Suppressor macrophage treated with lipopolysaccharide for 4 hours (primary cell): ENCODE results near the gene SPIN1.
"Not testable (repeated sequence)": the region's sequence is repeated elsewhere in the genome, so short reads cannot be mapped to it uniquely, and the experiment has no call there.

Source experiments
- DNase-seq: peaks from one replicate; pipeline ENCODE4 v3.0.0-alpha.2; 2020

Gene SPIN1

DNA sequence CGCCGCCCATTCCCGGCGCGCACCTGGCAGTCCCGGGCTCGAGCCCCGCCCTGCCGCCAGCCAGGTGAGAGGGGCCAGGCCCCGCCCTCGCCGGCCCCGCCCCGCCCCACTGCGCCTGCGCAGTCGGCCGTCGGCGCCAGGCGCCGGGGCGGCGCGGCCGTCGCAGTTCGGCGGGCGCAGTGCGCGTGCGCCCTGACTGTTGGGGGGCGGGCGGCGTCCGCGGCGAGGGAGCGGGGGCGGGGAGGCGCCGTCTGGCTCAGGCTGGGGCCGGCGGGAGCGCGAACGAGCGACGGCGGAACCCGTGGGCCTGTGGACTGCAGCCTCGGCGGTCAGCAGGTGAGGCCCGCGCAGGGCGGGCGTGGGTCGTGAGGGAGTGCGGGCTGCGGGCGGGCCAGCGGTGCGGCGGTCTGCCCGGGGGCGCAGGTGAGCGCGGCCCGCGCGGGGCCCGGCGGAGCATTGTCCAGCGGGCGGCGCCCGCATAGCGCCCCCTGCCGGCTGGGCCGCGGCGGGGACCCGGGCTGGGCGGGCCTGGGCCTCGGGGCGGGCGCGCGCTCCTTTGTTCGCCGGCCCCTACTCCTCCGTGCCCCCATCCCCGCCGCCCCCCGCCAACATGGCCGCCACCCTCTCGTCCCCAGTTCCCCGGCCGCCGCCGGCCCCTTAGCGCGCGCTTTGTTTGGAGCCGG lies at the start of gene SPIN1:
TSS of gene SPIN1 (plus strand) at position 242 of the 683 bp plus-strand sequence. CDS start 38,096 bp downstream, outside the sequence.
- peak; percentile 96 for DNase-seq

DNA sequence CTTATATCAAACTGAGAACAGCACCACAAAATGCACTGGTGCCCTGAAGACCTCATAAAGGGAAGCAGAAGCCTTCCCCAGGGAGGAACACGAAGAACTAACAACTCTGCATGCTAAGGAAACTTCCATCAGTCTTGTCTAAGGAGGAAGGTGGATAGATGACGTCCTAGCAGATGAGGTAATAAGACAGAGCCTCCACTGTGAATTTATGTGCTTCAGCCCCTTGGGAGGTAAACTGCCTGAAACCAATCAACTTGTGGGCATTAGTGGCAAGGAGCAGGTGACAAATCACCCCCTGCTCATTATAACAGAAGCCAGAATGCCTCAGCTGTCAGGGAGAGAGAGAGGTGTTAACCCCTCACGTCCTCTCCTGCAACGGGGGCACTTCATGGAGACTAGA lies 48.9 kb upstream of the SPIN1 start:
- peak; percentile 17 for DNase-seq

DNA sequence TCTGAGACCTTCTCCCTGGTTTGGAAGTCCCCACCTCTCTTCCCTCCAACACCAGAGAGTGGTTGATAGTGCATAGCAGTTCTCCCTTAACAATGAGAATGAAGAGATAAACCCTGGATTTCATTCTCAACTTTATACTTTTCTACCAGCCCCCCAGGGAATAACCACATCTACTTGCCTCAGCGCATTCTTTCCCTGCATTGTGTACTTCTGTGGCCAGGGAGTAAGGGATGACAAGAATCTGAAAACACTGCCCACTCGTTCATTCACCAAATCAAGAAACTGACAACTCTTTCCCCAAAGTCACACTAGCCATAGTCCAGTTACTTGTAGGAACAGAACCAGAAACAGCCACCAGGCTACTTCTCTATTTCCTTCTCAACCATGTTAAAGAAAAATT lies 46.0 kb upstream of the SPIN1 start:
- DNase-seq: no peak

GRCh38 chr9:88344013-88344412 lies 44.2 kb upstream of the SPIN1 start:
- no peak for DNase-seq

DNA sequence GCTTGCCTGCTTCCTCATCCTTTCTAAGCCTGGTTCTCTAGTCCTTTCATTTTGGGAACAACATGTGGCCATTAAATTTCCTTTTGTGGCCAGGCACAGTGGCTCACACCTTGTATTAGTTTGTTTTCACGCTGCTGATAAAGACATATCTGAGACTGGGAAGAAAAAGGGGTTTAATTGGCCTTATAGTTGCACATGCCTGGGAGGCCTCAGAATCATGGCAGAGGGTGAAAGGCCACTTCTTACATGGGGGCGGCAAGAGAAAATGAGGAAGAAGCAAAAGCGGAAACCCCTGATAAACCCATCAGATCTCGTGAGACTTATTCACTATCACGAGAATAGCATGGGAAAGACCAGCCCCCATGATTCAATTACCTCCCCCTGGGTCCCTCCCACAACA lies 37.9 kb upstream of the SPIN1 start:
- DNase-seq: not testable (repeated sequence)

DNA sequence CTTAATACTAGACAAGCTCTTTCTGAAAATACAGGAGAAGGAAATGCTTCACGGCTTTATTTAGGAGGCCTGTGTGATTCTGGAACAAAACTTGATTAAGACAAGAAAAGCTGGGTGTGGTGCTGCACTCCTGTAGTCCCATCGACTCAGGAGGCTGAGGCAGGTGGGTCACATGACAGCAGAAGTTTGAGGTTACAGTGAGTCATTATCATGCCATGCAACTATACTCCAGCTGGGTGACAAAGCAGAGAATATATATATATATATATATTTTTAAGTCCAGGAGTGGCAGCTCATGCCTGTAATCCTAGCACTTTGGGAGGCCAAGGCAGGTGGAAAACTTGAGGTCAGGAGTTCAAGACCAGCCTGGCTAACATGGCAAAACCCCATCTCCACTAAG lies 33.1 kb upstream of the SPIN1 start:
- DNase-seq: no peak

DNA sequence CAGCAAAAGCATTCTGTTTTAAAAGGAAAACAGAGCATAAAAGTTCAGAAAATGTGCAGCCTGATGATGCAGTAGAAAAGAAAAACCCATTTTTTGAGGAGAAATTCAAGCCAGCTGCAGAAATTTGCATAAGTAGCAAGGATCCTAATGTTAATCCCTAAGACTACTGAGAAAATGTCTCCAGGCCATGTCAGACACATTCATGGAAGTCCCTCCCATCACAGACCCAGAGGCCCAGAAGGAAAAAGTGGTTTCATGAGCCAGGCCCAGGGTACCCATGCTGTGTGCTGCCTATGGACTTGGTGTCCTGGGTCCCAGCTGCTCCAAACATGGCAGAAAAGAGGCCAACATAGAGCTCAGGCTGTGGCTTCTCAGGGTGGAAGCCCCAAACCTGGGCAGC lies 31.0 kb upstream of the SPIN1 start:
- DNase-seq: not testable (repeated sequence)

DNA sequence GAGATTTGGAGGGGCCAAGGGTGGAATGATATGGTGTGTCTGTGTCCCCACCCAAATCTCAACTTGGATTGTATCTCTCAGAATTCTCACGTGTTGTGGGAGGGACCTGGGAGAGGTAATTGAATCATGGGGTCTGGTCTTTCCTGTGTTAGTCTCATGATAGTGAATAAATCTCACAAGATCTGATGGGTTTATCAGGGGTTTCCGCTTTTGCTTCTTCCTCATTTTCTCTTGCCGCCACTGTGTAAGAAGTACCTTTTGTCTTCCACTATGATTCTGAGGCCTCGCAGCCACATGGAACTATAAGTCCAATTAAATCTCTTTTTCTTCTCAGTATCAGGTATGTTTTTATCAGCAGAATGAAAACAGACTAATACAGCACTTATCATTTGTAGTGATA lies 29.5 kb upstream of the SPIN1 start:
- DNase-seq: peak; percentile 15

- DNase-seq: no peak
Observed at GRCh38 chr9:88359974-88360373, 28.3 kb upstream of the SPIN1 start.

- no peak for DNase-seq
Observed at GRCh38 chr9:88362681-88363080, 25.6 kb upstream of the SPIN1 start.

DNA sequence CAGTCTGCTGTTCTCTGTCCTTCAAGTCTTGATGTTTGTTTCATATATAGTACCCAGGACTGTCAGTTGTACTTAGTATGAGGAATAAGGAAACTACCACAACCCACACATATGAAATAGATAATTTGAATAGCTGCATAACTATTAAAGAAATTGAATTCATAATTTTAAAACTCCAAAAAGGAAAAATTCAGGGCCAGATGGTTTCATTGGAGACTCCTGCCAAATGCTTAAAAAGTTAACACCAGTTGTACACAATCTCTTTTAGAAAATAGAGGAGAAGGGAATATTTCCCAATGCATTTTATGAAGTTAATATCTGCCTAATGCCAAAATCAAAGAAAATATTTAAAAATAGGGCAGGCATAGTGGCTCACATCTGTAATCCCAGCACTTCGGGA lies 24.6 kb upstream of the SPIN1 start:
- no peak for DNase-seq

DNA sequence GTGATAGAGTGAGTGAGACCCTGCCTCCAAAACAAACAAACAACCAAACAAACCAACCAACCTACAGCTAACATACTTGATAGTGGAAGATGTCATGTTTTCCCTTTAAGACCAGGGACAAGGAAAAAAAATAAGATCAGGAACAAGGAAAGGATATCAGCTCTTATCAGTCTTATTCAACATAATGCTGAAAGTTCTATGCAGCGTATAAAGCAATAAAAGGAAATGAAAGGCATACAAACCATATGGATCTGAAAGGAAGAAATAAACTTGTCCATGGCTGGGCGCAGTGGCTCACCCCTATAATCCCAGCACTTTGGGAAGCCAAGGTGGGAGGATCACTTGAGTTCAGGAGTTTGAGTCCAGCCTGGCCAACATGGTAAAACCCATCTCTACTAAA lies 23.5 kb upstream of the SPIN1 start:
- no peak for DNase-seq

DNA sequence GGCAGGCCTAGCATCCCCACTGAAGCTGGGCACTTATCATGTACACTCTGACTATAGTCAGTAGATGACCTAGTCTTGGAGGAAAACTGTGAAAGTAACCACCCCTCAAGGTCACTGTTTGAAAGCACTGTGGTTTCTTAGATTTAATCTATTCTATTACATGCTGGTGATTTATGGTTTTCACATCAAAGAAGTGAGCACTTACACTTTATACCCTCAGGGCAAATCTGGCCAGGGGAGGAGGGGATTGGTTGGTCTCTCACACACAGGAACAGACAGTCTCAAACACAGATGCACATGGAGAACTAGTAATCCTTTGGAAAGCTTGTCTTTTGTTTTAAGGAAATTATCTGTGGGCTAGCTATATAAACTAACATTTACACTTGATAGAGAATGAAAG lies 17.9 kb upstream of the SPIN1 start:
- DNase-seq: no peak

DNA sequence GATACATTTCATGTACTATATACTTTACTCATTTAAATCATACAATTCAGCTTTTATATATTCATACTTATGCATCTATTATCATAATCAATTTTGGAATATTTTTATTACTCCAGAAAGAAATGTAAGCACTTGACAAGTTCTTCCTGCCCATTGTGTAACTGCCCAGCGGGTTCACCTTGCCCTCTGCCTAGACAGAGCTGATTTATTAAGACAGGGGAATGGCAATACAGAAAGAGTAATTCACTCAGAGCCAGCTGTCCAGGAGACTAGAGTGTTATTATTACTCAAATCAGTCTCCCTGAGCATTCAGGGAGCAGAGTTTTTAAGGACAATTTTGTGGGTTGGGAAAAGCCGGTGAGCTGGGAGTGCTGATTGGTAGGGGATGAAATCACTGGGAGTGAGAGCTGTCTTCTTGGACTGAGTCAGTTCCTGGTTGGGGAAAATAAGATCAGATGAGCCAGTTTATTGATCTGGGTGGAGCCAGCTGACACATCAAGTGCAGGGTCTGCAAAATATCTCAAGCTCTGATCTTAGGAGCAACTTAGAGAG lies 16.1 kb upstream of the SPIN1 start:
- DNase-seq: no peak

- DNase-seq: peak; percentile 86
Observed at GRCh38 chr9:88373045-88373444, 15.2 kb upstream of the SPIN1 start.

DNA sequence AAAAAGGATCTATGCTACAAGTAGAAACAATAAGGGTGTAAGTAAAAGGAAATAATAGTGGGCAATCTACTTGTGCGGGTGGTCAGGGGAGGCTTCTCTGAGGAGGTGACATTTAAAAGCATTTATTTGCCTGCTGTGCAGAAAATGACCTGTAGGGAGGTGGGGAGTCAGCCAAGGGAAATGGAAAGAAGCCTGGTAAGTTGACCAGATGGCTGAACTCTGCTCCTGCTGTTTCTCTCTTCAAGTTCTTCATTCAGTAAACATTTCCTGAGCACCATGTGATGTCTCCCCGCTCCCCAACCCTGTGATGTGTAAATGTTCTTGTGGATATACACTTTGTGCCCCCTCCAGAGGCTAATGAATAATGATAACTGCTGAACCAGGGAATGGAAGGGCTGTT lies 9.9 kb upstream of the SPIN1 start:
- no peak for DNase-seq

DNA sequence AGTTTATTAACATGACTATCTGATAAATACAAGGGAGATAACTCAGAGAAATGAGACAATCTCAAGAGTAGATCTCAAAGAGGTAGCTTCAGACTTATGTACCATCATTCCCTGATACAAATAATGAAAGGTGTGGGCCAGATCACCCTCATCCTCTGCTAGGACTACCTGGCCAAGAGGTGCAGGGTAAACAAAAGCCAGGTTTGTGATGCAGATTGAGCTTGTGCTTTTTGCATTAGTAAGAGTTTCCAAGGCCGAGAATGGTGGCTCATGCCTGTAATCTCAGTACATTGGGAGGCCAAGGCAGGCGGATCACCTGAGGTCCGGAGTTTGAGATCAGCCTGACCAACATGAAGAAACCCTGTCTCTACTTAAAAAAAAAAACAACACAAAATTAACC lies 8.9 kb upstream of the SPIN1 start:
- DNase-seq: no peak

GRCh38 chr9:88380118-88380517 lies 8.1 kb upstream of the SPIN1 start:
- no peak for DNase-seq

DNA sequence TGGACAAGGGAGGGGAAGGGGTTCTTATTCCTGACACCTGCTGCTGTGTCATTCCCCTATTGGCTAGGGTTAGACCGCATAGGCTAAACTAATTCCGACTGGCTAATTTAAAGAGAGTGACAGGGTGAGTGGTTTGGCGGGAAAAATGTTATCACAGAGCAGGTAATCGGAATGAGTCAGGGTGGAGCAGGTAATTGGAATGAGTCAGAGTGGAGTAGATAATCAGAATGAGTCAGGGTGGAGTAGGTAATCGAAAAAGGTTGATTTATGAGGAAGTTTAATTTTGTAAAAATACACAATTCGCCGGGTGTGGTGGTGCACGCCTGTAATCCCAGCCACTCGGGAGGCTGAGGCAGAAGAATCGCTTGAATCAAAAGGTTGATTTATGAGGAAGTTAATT lies 6.9 kb upstream of the SPIN1 start:
- not testable (repeated sequence) for DNase-seq

DNA sequence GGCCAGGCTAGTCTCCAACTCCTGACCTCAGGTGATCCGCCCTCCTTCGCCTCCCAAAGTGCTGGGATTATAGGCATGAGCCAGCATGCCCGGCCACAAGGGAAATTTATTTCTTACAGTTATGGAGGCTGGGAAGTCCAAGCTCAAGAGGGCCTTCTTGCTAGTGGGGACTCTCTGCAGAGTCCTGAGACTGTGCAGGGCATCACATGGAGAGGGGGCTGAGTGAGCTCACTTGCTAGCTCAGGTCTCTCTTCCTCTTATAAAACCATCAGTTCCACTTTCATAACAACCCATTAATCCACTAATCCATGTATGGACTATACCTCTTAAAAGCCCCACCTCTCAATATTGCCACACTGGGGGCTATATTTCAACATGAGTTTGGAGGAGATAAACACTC lies 5.1 kb upstream of the SPIN1 start:
- peak; percentile 42 for DNase-seq

DNA sequence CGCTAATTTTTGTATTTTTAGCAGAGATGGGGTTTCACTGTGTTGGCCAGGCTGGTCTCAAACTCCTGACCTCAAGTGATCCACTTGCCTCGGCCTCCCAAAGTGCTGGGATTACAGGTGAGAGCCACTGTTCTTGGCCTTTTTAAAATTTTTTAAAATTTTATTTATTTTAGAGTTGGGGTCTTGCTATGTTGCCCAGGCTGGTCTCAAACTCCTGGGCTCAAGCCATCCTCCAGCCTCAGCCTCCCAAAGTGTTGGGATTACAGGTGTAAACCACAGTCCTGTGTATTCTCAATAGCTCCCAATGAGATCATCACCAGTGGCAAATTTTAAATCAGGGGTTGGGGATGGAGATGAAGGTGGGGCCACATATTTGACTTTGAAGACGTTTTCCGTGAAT lies 2.1 kb upstream of the SPIN1 start:
- not testable (repeated sequence) for DNase-seq

DNA sequence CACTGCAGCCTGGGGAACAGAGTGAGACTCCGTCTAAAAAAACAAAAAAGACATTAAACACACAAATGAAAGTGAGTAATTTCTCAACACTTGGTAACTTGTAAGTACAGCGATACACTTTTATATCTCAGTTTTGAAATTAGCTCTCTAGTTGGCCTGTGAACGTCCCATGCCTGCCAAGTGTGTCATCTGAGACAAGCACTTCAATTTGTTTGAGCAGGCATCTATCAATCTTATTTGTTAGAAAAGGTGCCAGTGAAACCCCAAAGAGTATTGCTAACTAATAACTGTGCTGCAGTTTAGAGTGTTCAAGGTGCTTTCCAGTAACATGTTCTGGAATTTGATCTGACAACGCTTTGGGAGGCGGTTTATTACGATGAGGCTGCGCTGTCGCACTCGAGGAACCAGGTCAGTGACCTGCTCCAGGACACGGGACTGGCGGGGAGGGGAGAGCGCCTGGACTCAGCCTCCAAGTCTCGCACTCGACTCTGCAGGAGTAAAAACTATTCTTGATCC lies 1.1 kb upstream of the SPIN1 start:
- DNase-seq: no peak

DNA sequence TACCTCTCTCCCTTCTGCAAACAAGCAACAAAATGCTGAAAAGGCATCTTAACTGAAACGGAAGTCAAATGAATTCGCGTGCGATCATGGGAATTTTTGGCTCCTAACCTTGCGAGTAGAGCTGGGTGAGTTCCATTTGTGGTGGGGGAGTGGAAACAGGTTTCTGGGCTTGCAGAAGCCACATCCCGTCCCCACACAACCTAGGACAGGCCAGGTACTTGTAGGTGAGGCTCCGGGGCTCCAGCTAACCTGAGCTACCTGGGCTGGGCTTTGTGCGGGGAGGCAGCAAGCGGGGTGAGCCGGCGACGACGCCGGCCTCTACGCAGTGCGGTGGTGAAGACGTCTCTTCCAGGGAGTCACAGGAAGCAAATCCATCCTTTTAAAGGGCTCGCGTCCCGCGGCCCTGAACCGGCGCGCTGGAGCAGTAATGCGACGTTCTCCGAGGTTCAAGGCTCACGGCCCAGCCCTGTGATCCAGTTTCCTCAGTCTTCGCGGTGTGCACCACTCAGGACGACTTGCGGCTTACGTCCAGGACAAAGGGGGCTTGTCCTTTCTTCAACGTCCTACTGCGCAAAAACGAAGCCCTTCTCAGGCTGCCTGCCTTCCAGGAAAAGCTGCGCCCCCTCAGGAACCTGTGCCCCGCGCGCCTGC lies 567 bp upstream of the SPIN1 start:
- peak; percentile 52 for DNase-seq

DNA sequence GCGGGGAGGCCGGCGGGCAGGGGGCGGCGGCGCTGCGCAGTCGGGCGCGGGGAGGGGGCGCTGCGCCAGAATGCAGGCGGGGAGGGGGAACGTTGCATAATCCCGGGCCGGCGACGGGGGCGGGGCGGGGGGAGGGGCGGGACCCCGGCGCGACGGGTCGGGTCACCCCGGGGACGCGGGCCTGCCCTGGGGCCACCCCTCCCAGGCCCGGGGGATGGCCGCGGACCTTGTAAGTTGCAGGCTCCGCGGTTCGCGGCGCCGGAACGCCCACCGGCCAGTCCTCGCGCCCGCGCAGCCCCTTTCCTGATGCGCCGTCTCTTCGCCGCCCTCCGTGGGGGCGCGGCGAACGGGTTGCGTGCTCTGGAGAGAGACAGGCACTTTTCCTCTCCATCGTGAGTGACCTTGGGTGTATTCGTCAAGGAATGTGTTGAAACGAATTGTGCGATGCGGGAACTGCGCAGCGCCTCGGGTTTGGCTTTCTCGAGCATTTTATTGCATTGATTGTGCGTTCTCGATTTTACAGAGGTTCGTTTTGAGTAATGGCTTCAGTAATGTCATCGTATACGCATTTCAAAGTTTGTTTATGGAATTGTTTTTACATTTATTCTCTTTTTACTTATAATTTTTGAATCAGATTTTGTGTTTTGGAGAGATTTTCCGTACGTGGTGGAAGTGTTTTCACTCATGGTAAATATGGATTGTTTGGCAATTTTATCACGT lies 802 bp downstream of the SPIN1 start:
- DNase-seq: peak; percentile 75
